ENCODE measurements around the gene TRIO. TPM values are rescaled to one million over a fixed set of nuclear protein-coding genes. Genes with fewer than 3 reads are reported as not detected.

The TRIO gene
- total RNA-seq, 6 experiments from 2014 or later = 167 to 219 (median 190) TPM

DNA sequence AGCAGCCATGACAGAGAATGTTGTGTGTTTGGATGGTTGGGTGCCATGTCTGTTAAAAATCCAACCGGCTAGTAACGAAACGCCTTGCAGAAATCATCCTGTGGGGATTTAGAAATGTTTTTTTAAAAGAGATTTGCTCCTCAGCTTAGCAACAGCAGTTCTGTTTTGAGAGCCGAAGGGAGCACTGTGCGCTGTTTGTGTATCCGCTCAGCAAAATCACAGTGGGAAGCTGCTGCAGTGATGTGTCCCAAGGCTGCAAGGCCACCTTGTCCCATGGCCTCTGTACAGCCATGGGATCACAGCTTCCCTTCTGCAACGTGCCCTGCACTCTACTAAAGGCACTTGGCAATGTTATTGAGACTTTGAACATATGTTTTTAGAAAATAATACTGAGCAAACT is 40.9 kb downstream of the TRIO start:
- DNase-seq = no peak
- Mint-ChIP-seq H3K9me3 (no peaks in the 10 kb centered on the region), H3K36me3 (ENCODE audit: low read depth) (peaks cover 37% of the 10 kb centered on the region), H3K27ac (peak overlapping the region; percentile 91), H3K4me1 (ENCODE audit: low read depth) (peaks cover 95% of the 10 kb centered on the region), H3K27me3 (ENCODE audit: insufficient read depth) (no peaks in the 10 kb centered on the region), H3K4me3 (peak overlapping the region; percentile 73)
- TF ChIP-seq, protein P1, sequence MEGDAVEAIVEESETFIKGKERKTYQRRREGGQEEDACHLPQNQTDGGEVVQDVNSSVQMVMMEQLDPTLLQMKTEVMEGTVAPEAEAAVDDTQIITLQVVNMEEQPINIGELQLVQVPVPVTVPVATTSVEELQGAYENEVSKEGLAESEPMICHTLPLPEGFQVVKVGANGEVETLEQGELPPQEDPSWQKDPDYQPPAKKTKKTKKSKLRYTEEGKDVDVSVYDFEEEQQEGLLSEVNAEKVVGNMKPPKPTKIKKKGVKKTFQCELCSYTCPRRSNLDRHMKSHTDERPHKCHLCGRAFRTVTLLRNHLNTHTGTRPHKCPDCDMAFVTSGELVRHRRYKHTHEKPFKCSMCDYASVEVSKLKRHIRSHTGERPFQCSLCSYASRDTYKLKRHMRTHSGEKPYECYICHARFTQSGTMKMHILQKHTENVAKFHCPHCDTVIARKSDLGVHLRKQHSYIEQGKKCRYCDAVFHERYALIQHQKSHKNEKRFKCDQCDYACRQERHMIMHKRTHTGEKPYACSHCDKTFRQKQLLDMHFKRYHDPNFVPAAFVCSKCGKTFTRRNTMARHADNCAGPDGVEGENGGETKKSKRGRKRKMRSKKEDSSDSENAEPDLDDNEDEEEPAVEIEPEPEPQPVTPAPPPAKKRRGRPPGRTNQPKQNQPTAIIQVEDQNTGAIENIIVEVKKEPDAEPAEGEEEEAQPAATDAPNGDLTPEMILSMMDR (IDR thresholded peaks at IDR 0.05) = no peak

- Mint-ChIP-seq H3K9me3 (no peaks in the 10 kb centered on the region), H3K4me1 (ENCODE audit: low read depth) (peaks cover 96% of the 10 kb centered on the region), H3K4me3 (peak overlapping the region; percentile 73), H3K36me3 (ENCODE audit: low read depth) (peaks cover 40% of the 10 kb centered on the region), H3K27me3 (ENCODE audit: insufficient read depth) (no peaks in the 10 kb centered on the region), H3K27ac (peak overlapping the region; percentile 91)
- DNase-seq = peak; percentile 57
- TF ChIP-seq, protein P1 (IDR thresholded peaks at IDR 0.05) = no peak
Observed at GRCh38 chr5:14184725-14185124, 41.6 kb downstream of the TRIO start.

GRCh38 chr5:14185326-14186058 is 42.4 kb downstream of the TRIO start:
- peaks cover 4% of the 10 kb centered on the region; the same call in 1 of the 2 replicates for H3K27me3 Mint-ChIP-seq (ENCODE audit: insufficient read depth)
- peak; percentile 80 for DNase-seq
- no peaks in the 10 kb centered on the region for H3K9me3 Mint-ChIP-seq
- H3K36me3 Mint-ChIP-seq (ENCODE audit: low read depth) = peaks cover 40% of the 10 kb centered on the region
- H3K4me1 Mint-ChIP-seq (ENCODE audit: low read depth) = peaks cover 97% of the 10 kb centered on the region
- H3K4me3 Mint-ChIP-seq = peak overlapping the region; percentile 73
- H3K27ac Mint-ChIP-seq = peak overlapping the region; percentile 91
- TF ChIP-seq, protein P1 (IDR thresholded peaks at IDR 0.05) = no peak

GRCh38 chr5:14186059-14186830 is 43.1 kb downstream of the TRIO start:
- Mint-ChIP-seq H3K27me3 (ENCODE audit: insufficient read depth) (peaks cover 4% of the 10 kb centered on the region; the same call in 1 of the 2 replicates), H3K4me1 (ENCODE audit: low read depth) (peaks cover 99% of the 10 kb centered on the region), H3K9me3 (no peaks in the 10 kb centered on the region), H3K36me3 (ENCODE audit: low read depth) (peaks cover 40% of the 10 kb centered on the region), H3K27ac (peak overlapping the region; percentile 91), H3K4me3 (peak overlapping the region; percentile 73)
- TF ChIP-seq, protein P1 (IDR thresholded peaks at IDR 0.05) = no peak
- peak; percentile 66 for DNase-seq

GRCh38 chr5:14187157-14187556 is 44.0 kb downstream of the TRIO start:
- peaks cover 37% of the 10 kb centered on the region for H3K36me3 Mint-ChIP-seq (ENCODE audit: low read depth)
- peak overlapping the region; percentile 73 for H3K4me3 Mint-ChIP-seq
- no peak for DNase-seq
- no peaks in the 10 kb centered on the region for H3K9me3 Mint-ChIP-seq
- peak overlapping the region; percentile 91 for H3K27ac Mint-ChIP-seq
- H3K27me3 Mint-ChIP-seq (ENCODE audit: insufficient read depth) = peaks cover 4% of the 10 kb centered on the region; the same call in 1 of the 2 replicates
- TF ChIP-seq, protein P1 (IDR thresholded peaks at IDR 0.05) = no peak
- peaks cover 99% of the 10 kb centered on the region for H3K4me1 Mint-ChIP-seq (ENCODE audit: low read depth)

Data from HFFc6 (cell line).